Measurements from ENCODE around the gene NCAPH2. TPM values are rescaled to one million over a fixed set of nuclear protein-coding genes. Genes with fewer than 3 reads are reported as not detected.

The NCAPH2 gene
- total RNA-seq, 4 donors from 2014 or later = 40.7 to 54.3 (median 41.5) TPM

DNA sequence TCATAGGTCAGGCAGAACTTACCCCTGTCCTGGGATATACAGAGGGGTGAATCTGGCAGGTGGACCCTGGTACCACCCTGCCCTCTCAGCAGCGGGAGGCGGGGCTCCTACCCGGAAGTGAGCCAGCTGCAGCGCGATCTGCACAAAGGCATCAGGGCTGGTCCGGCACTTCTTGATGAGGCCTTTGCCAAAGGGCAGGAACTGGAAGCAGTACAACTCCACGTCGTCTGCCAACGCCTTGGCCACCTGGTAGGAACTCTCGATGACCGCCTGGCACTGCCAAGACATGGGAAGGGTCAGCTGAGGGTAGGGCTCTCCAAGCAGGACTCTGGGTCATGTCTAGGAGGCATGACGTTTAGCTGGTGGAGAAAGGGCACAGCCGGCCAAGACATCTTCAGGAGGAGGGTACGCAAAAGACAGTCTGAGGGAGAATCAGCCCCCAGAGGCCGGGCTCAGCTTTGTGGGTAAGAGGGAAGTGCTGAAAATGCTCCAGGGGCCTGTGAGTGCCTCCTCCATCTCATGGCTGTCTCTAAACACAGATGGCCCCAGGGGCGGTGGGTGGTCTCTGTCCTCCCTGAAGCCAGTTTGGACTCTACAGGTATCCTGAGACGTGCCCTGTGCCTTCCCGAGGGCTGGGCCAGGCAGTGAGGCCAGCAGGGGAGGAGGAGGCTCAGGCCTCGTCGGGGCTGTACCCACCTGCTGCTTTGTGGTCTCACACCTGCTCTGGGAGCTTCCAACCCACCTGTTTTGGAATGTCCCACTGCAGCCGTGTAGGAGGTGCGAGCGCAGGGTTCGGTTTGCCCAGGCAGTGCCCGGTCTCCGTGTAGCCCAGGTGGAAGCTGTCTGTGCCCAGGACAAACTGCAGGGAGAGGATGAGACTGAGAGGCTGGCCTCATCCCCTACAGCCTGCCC, 63.5 kb downstream of the NCAPH2 start:
- DNase-seq (ENCODE audit: low spot score in 2 of 2) = no peak
- 89 to 91% methylated on average over 25 to 26 of the region's 26 CpGs for WGBS, 2 donors
- H3K4me3 ChIP-seq (ENCODE audit: low read depth, poor library complexity, severe bottlenecking) = no peak overlapping the region
- no peak for TF ChIP-seq POLR2A (IDR thresholded peaks at IDR 0.05)
- TF ChIP-seq, protein P1, sequence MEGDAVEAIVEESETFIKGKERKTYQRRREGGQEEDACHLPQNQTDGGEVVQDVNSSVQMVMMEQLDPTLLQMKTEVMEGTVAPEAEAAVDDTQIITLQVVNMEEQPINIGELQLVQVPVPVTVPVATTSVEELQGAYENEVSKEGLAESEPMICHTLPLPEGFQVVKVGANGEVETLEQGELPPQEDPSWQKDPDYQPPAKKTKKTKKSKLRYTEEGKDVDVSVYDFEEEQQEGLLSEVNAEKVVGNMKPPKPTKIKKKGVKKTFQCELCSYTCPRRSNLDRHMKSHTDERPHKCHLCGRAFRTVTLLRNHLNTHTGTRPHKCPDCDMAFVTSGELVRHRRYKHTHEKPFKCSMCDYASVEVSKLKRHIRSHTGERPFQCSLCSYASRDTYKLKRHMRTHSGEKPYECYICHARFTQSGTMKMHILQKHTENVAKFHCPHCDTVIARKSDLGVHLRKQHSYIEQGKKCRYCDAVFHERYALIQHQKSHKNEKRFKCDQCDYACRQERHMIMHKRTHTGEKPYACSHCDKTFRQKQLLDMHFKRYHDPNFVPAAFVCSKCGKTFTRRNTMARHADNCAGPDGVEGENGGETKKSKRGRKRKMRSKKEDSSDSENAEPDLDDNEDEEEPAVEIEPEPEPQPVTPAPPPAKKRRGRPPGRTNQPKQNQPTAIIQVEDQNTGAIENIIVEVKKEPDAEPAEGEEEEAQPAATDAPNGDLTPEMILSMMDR (IDR thresholded peaks at IDR 0.05) = no peak
- intact Hi-C loops (cut with DNase I; ENCODE audit: low total_unique reads) = no loop called here

DNA sequence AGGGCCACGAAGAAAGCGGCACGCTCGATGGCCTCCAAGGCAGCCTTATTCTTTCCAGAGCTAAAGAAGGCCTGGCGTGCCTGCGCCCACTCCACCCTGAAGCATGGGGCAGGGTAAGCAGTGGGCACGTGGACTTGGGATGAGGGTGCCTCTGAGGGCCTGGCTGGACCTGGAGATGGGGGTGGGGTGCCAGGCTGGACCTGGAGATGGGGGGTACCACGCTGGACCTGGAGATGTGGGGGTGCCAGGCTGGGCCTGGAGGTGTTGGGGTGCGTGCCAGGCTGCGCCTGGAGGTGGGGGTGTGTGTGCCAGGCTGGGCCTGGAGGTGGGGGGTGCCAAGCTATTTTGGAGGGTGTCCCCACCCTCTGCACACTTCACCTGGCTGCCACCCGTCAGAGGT, 64.9 kb downstream of the NCAPH2 start:
- TF ChIP-seq, protein P1 (IDR thresholded peaks at IDR 0.05) = no peak
- TF ChIP-seq POLR2A (IDR thresholded peaks at IDR 0.05) = no peak
- 91 to 96% methylated on average over 10 to 11 of the region's 11 CpGs for WGBS, 2 donors
- H3K4me3 ChIP-seq (ENCODE audit: low read depth, poor library complexity, severe bottlenecking) = no peak overlapping the region
- intact Hi-C loops (cut with DNase I; ENCODE audit: low total_unique reads) = no loop called here
- no peak for DNase-seq (ENCODE audit: low spot score in 2 of 2)

DNA sequence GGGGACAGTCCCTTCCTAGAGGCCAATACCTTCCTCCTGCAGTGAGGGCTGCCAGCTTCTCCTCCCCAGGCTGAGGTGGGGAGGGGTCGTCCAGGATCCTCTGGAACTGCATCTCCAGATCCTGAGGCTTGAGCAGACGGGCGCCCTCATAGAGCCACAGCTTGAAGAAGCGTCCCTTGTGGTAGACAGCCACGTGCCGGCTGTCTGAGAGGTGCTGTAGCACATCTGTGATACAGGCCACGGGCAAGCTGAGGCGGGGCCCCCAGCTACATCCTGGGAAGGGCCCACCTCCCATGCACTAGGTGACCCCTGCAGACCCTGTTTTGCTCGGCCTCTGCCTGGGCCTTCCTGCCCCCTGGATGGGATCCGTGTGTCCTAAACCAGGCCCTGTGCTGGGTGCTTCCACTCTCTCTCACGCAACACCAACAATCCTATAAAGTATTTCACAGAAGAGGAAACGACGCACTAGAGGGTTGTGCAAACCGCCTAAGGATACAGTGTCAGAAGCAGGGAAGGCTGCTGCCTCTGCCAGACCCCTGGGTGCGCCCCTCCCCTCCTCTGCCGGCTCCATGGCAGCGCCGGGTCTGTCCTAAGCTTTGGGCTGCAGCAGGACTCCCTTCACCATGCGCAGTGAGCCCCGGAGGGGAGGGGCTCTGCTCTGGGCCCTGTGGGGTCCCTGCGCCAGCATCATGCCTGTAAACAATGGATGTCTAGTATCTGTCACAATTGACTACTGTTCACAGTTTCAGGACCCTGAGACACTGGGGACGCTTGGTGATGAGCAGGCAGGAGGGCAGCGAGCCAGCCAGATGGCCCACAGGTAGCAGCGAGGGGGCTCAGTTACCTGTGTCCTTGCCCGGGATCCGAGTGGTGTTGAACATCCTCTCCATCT, 65.7 kb downstream of the NCAPH2 start:
- no peak for DNase-seq (ENCODE audit: low spot score in 2 of 2)
- WGBS, 2 donors = 89 to 93% methylated on average over 25 to 26 of the region's 26 CpGs
- intact Hi-C loops (cut with DNase I; ENCODE audit: low total_unique reads) = no loop called here
- TF ChIP-seq POLR2A (IDR thresholded peaks at IDR 0.05) = no peak
- TF ChIP-seq, protein P1 (IDR thresholded peaks at IDR 0.05) = no peak
- H3K4me3 ChIP-seq (ENCODE audit: low read depth, poor library complexity, severe bottlenecking) = no peak overlapping the region

DNA sequence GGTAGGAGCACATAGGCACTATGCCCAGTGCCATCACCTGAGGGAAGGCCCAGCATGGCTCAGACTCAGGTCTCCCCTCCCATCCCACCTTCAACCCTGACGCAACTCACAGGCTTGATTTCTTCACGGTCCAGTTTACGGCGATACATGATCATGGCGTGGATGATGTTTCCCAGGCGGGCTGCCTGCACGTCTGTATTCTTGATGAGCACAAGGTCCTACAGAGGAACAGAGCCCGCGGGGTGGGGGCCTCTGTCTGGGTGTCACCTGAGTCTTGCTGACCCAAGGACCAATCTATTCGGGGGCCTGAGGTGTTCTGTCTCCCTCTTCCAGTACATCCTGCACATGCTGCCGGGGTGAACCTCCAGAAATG, 66.3 kb downstream of the NCAPH2 start:
- intact Hi-C loops (cut with DNase I; ENCODE audit: low total_unique reads) = no loop called here
- TF ChIP-seq, protein P1 (IDR thresholded peaks at IDR 0.05) = no peak
- TF ChIP-seq POLR2A (IDR thresholded peaks at IDR 0.05) = no peak
- 92 to 97% methylated on average over 11 of the region's 11 CpGs for WGBS, 2 donors
- no peak for DNase-seq (ENCODE audit: low spot score in 2 of 2)
- no peak overlapping the region for H3K4me3 ChIP-seq (ENCODE audit: low read depth, poor library complexity, severe bottlenecking)

Other genes with a start within 250 kb of the NCAPH2 start
- 1 to 10 TPM in 3 of 4 donors, under 1 TPM in 1; 0.99 to 3.5 (median 1.8) TPM for gene MAPK12, start 246.5 kb upstream of the NCAPH2 start, total RNA-seq
- gene MAPK11, start 237.8 kb upstream of the NCAPH2 start, total RNA-seq = 1 to 10 TPM in 3 of 4 donors, under 1 TPM in 1; 0.65 to 8.1 (median 2.9) TPM
- 100 to 1,000 TPM; 105 to 199 (median 155) TPM for gene PLXNB2, start 200.6 kb upstream of the NCAPH2 start, total RNA-seq
- 1 to 10 TPM in 3 of 4 donors, under 1 TPM in 1; 0.97 to 8.8 (median 6.5) TPM for gene DENND6B, start 181.2 kb upstream of the NCAPH2 start, total RNA-seq
- 10 to 100 TPM; 32.0 to 56.3 (median 50.9) TPM for gene PPP6R2, start 164.9 kb upstream of the NCAPH2 start, total RNA-seq
- 100 to 1,000 TPM in 2 of 4 donors, 10 to 100 TPM in 2; 70.8 to 123 (median 87.2) TPM for gene SBF1, start 33.2 kb upstream of the NCAPH2 start, total RNA-seq
- gene ADM2, start 26.7 kb upstream of the NCAPH2 start, total RNA-seq = under 1 TPM in 3 of 4 donors, not detected in 1; 0.19 to 0.56 (median 0.52) TPM
- gene MIOX, start 21.4 kb upstream of the NCAPH2 start, total RNA-seq = not detected
- 10 to 100 TPM; 34.8 to 47.2 (median 38.8) TPM for gene LMF2, start 522 bp upstream of the NCAPH2 start, total RNA-seq
- 1 to 10 TPM; 1.5 to 9.4 (median 4.4) TPM for gene SCO2, start 17.4 kb downstream of the NCAPH2 start, total RNA-seq
- gene TYMP, start 21.8 kb downstream of the NCAPH2 start, total RNA-seq = 10 to 100 TPM; 23.6 to 63.3 (median 33.5) TPM
- gene KLHDC7B, start 37.7 kb downstream of the NCAPH2 start, total RNA-seq = under 1 TPM in 2 of 4 donors, not detected in 2; 0.07 to 0.10 TPM
- gene SYCE3, start 54.7 kb downstream of the NCAPH2 start, total RNA-seq = not detected
- 10 to 100 TPM in 1 of 4 donors, 1 to 10 TPM in 3; 4.7 to 12.0 (median 6.8) TPM for gene CPT1B, start 70.2 kb downstream of the NCAPH2 start, total RNA-seq
- 10 to 100 TPM; 47.0 to 71.3 (median 66.4) TPM for gene CHKB, start 74.6 kb downstream of the NCAPH2 start, total RNA-seq
- 1 to 10 TPM; 2.1 to 5.4 (median 3.6) TPM for gene MAPK8IP2, start 92.6 kb downstream of the NCAPH2 start, total RNA-seq
- gene ARSA, start 119.9 kb downstream of the NCAPH2 start, total RNA-seq = 10 to 100 TPM; 23.3 to 51.8 (median 30.4) TPM
- 1 to 10 TPM; 4.0 to 8.9 (median 6.8) TPM for gene SHANK3, start 164.6 kb downstream of the NCAPH2 start, total RNA-seq
- under 1 TPM in 2 of 4 donors, not detected in 2; 0.65 to 0.97 TPM for gene ACR, start 230.0 kb downstream of the NCAPH2 start, total RNA-seq